H9 (cell line): ENCODE data around the gene INSC. TPM values are rescaled to one million over a fixed set of nuclear protein-coding genes. Genes with fewer than 3 reads are reported as not detected.

Experiments used
- DNase-seq: peaks from one replicate; pipeline ENCODE4 v3.0.0-alpha.2; 2017
- H2AFZ ChIP-seq: one replicate; pipeline ENCODE4 v1.6.1; 2013; ENCODE audit warnings: mild to moderate bottlenecking, low read length, control low read depth, moderate library complexity
- H2AK5ac ChIP-seq: 2 replicates; pipeline ENCODE4 v1.6.1; 2013; ENCODE audit warnings: low read length, control low read depth, mixed read lengths; ENCODE audit not compliant: insufficient read length
- H2BK120ac ChIP-seq: one replicate; pipeline ENCODE4 v1.6.1; 2013; ENCODE audit warnings: low read depth, mild to moderate bottlenecking, low read length, control low read depth, inconsistent platforms; ENCODE audit not compliant: poor library complexity, severe bottlenecking
- H2BK12ac ChIP-seq: 2 replicates; pipeline ENCODE4 v1.6.1; 2013; ENCODE audit warnings: low read length, control low read depth, mixed read lengths, low read depth; ENCODE audit not compliant: insufficient read length
- H2BK15ac ChIP-seq: 2 replicates; pipeline ENCODE4 v1.6.1; 2013; ENCODE audit warnings: low read depth, low read length, control low read depth
- H2BK20ac ChIP-seq: one replicate; pipeline ENCODE4 v1.6.1; 2013; ENCODE audit warnings: low read depth, mild to moderate bottlenecking, low read length, control low read depth, inconsistent platforms; ENCODE audit not compliant: poor library complexity, severe bottlenecking
- H2BK5ac ChIP-seq: 2 replicates; pipeline ENCODE4 v1.6.1; 2013; ENCODE audit warnings: low read length, control low read depth, mixed read lengths; ENCODE audit not compliant: insufficient read length
- H3K14ac ChIP-seq: 2 replicates; pipeline ENCODE4 v1.6.1; 2013; ENCODE audit warnings: low read length, control low read depth; ENCODE audit not compliant: insufficient read depth
- H3K18ac ChIP-seq: 2 replicates; pipeline ENCODE4 v1.6.1; 2013; ENCODE audit warnings: low read depth, mild to moderate bottlenecking, mixed read lengths, low read length, control low read depth; ENCODE audit not compliant: insufficient read length
- H3K23ac ChIP-seq: 2 replicates; pipeline ENCODE4 v1.6.1; 2013; ENCODE audit warnings: low read length, control low read depth, mixed read lengths, low read depth; ENCODE audit not compliant: insufficient read length
- H3K23me2 ChIP-seq: 2 replicates; pipeline ENCODE4 v1.6.1; 2013; ENCODE audit warnings: low read depth, mild to moderate bottlenecking, mixed read lengths, low read length, control low read depth; ENCODE audit not compliant: insufficient read length, poor library complexity, severe bottlenecking
- H3K27ac ChIP-seq: 2 replicates; pipeline ENCODE4 v1.5.1; 2013; ENCODE audit warnings: low read length, control low read depth, mixed read lengths, low read depth; ENCODE audit not compliant: insufficient read length
- H3K27me3 ChIP-seq: 2 replicates; pipeline ENCODE4 v1.6.1; 2013; ENCODE audit warnings: low read length, control low read depth, inconsistent platforms; ENCODE audit not compliant: insufficient read depth
- H3K4ac ChIP-seq: 2 replicates; pipeline ENCODE4 v1.6.1; 2013; ENCODE audit warnings: low read depth, mild to moderate bottlenecking, control low read depth, inconsistent platforms, low read length, moderate library complexity
- H3K4me1 ChIP-seq: 2 replicates; pipeline ENCODE4 v1.6.1; 2013; ENCODE audit warnings: low read length, control low read depth, inconsistent platforms; ENCODE audit not compliant: insufficient read depth
- H3K4me2 ChIP-seq: 2 replicates; pipeline ENCODE4 v1.6.1; 2013; ENCODE audit warnings: low read length, control low read depth, mixed read lengths; ENCODE audit not compliant: insufficient read length, insufficient read depth
- H3K56ac ChIP-seq: 2 replicates; pipeline ENCODE4 v1.6.1; 2013; ENCODE audit warnings: low read depth, mild to moderate bottlenecking, mixed read lengths, low read length, control low read depth; ENCODE audit not compliant: insufficient read length
- H3K79me1 ChIP-seq: 2 replicates; pipeline ENCODE4 v1.6.1; 2013; ENCODE audit warnings: low read depth, mild to moderate bottlenecking, moderate library complexity, low read length, control low read depth, inconsistent platforms; ENCODE audit not compliant: insufficient read depth, poor library complexity, severe bottlenecking
- H3K79me2 ChIP-seq: 2 replicates; pipeline ENCODE4 v1.6.1; 2013; ENCODE audit warnings: low read length, control low read depth, inconsistent platforms; ENCODE audit not compliant: insufficient read depth
- H3K9ac ChIP-seq: 2 replicates; pipeline ENCODE4 v1.6.1; 2013; ENCODE audit warnings: low read length, control low read depth, mixed read lengths; ENCODE audit not compliant: insufficient read length; ENCODE audit errors: extremely low read depth
- H3K9me3 ChIP-seq: one replicate; pipeline ENCODE4 v1.6.1; 2013; ENCODE audit warnings: low read depth, low read length, inconsistent platforms; ENCODE audit not compliant: control insufficient read depth
- H3T11ph ChIP-seq: one replicate; pipeline ENCODE4 v1.6.1; 2013; ENCODE audit warnings: mild to moderate bottlenecking, low read length, control low read depth, inconsistent platforms
- H4K20me1 ChIP-seq: one replicate; pipeline ENCODE4 v1.6.1; 2013; ENCODE audit not compliant: control insufficient read depth, insufficient read length, insufficient read depth
- H4K5ac ChIP-seq: 2 replicates; pipeline ENCODE4 v1.6.1; 2013; ENCODE audit warnings: low read depth, mild to moderate bottlenecking, mixed read lengths, low read length, control low read depth; ENCODE audit not compliant: insufficient read length
- H4K8ac ChIP-seq: replicated peaks from 2 replicates; pipeline ENCODE4 v1.6.1; 2013; ENCODE audit warnings: low read length, control low read depth, mixed read lengths, low read depth; ENCODE audit not compliant: insufficient read length
- H4K91ac ChIP-seq: 2 replicates; pipeline ENCODE4 v1.6.1; 2013; ENCODE audit warnings: low read depth, mild to moderate bottlenecking, moderate library complexity, mixed read lengths, low read length, control low read depth; ENCODE audit not compliant: insufficient read length
- H3K27ac Mint-ChIP-seq, 3 experiments: 2 replicates in 2 of 3; 3 replicates in 1 of 3; pipeline ENCODE4 v1.8.0; 2020 to 2021; ENCODE audit warnings: mixed read lengths in 3 of 3, mild to moderate bottlenecking in 1 of 3, moderate library complexity in 1 of 3
- H3K27me3 Mint-ChIP-seq: 2 replicates; pipeline ENCODE4 v1.8.0; 2021; ENCODE audit warnings: low read depth, mild to moderate bottlenecking, moderate library complexity, mixed read lengths
- H3K36me3 Mint-ChIP-seq, 3 experiments: 2 replicates in 2 of 3; 3 replicates in 1 of 3; pipeline ENCODE4 v1.8.0; 2020 to 2021; ENCODE audit warnings: low read depth in 3 of 3, mixed read lengths in 3 of 3; ENCODE audit not compliant: insufficient read depth in 1 of 3
- H3K4me1 Mint-ChIP-seq, 2 experiments: 2 replicates each; pipeline ENCODE4 v1.8.0; 2020; ENCODE audit warnings: mixed read lengths in 2 of 2
- H3K4me3 Mint-ChIP-seq, 2 experiments: 2 replicates in 1 of 2; 3 replicates in 1 of 2; pipeline ENCODE4 v1.8.0; 2020 to 2021; ENCODE audit warnings: mild to moderate bottlenecking in 2 of 2, mixed read lengths in 2 of 2, moderate library complexity in 1 of 2
- H3K9me3 Mint-ChIP-seq, 2 experiments: 2 replicates in 1 of 2; 3 replicates in 1 of 2; pipeline ENCODE4 v1.8.0; 2020; ENCODE audit warnings: mild to moderate bottlenecking in 2 of 2, mixed read lengths in 2 of 2, moderate library complexity in 1 of 2
- CTCF ChIP-seq: fragments of 200-600 bp; sonication (generic); conservative IDR thresholded peaks from 3 replicates; pipeline ENCODE4 v1.8.0; 2021; ENCODE audit warnings: antibody characterized with exemption, mild to moderate bottlenecking
- WGBS: extraction: QIAGEN DNeasy Blood & Tissue Kit; methylation state at CpG from one replicate; pipeline ENCODE4 v1.1.7; 2013; ENCODE audit warnings: missing lambda C conversion rate, low lambda C conversion rate, mixed read lengths; ENCODE audit not compliant: insufficient read length; ENCODE audit errors: extremely low coverage; 5-methylcytosine and 5-hydroxymethylcytosine counted together
- total RNA-seq: library from RNA; stranded (reverse); gene quantifications from 2 replicates; pipeline ENCODE4 v1.2.1, GENCODE V29; 2021

INSC gene
- total RNA-seq, 1 experiment from 2014 or later, result not detected

GRCh38 chr11:15117751-15118150, 3.0 kb downstream of the INSC start:
- peaks cover 3 to 11% of the 10 kb centered on the region in 2 experiments for H3K4me1 Mint-ChIP-seq
- WGBS, result no CpG with 5 or more reads among the region's 4 CpGs

More at GRCh38 chr11:15117751-15118150, 3.0 kb downstream of the INSC start:
- TF ChIP-seq CTCF, result no peak
- Histone ChIP-seq H3T11ph (no peak overlapping the region), H3K27ac (no peak overlapping the region), H4K91ac (no peak overlapping the region), H2BK5ac (no peak overlapping the region), H3K9ac (no peak overlapping the region), H2BK20ac (no peak overlapping the region), H3K4me1 (no peaks in the 10 kb centered on the region), H3K4me2 (no peak overlapping the region), H2AK5ac (no peak overlapping the region), H3K23ac (no peak overlapping the region), H4K8ac (no peak overlapping the region), H3K27me3 (peaks cover 10% of the 10 kb centered on the region; the same call in 1 of the 2 replicates), H3K23me2 (peaks cover 5% of the 10 kb centered on the region), H2BK120ac (no peak overlapping the region), H4K20me1 (no peaks in the 10 kb centered on the region), H2BK15ac (no peak overlapping the region), H4K5ac (no peak overlapping the region), H2BK12ac (no peak overlapping the region), H3K4ac (no peak overlapping the region), H3K9me3 (no peaks in the 10 kb centered on the region), H3K18ac (no peak overlapping the region), H3K79me2 (no peaks in the 10 kb centered on the region), H3K56ac (no peak overlapping the region), H3K79me1 (no peaks in the 10 kb centered on the region), H3K14ac (no peak overlapping the region), H2AFZ (no peak overlapping the region)
- Mint-ChIP-seq H3K4me3 (no peak overlapping the region), H3K36me3 (no peaks in the 10 kb centered on the region), H3K27ac (no peak overlapping the region), H3K9me3 (no peaks in the 10 kb centered on the region; a peak in 1 of 5 replicates), H3K27me3 (peaks cover 55% of the 10 kb centered on the region)
- DNase-seq, result no peak
